C4-2B (cell line): ENCODE measurements around the gene PDCD1.

Experiments
- ZFX ChIP-seq: fragments of 450-650 bp; IDR thresholded peaks from 2 replicates; pipeline ENCODE4 v1.6.1; 2017
- TF ChIP-seq, protein P1 (sequence below): fragments of 450-650 bp; conservative IDR thresholded peaks from 2 replicates; pipeline ENCODE4 v1.5.1; 2017; ENCODE audit warnings: mild to moderate bottlenecking

DNA sequence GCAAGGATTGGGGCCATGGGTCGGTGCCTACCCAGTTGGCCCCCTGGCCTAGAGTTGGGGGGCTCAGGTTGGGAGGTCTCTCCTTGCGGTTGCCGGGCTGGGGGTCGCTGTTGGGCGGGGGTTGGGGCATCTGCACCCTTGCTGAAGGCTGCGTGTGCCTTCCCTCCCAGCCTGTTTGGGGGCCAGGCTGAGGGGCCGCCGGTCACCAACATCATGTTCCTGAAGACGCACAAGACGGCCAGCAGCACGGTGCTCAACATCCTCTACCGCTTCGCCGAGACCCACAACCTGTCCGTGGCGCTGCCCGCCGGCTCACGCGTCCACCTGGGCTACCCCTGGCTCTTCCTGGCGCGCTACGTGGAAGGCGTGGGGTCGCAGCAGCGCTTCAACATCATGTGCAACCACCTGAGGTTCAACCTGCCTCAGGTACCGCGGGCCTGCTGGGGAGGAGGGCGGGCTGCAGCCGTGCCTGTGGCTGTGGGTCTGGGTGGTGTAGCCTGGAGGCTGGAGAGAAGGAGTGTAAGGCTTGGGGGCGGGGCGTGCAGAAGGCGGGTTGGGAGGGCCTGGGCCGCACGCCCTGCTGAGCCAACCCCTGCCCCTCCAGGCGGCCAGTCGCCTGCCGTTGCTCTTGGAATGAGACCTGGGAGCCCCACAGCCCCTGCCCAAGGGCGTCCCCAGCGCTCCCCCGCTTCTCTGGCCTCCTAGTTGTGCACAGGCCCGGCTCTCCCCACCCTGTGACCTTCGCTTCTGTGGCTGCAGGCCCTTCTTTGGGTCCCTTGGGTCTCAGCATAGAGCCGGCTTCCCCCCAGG, 56.9 kb downstream of the PDCD1 start:
- TF ChIP-seq, protein P1, sequence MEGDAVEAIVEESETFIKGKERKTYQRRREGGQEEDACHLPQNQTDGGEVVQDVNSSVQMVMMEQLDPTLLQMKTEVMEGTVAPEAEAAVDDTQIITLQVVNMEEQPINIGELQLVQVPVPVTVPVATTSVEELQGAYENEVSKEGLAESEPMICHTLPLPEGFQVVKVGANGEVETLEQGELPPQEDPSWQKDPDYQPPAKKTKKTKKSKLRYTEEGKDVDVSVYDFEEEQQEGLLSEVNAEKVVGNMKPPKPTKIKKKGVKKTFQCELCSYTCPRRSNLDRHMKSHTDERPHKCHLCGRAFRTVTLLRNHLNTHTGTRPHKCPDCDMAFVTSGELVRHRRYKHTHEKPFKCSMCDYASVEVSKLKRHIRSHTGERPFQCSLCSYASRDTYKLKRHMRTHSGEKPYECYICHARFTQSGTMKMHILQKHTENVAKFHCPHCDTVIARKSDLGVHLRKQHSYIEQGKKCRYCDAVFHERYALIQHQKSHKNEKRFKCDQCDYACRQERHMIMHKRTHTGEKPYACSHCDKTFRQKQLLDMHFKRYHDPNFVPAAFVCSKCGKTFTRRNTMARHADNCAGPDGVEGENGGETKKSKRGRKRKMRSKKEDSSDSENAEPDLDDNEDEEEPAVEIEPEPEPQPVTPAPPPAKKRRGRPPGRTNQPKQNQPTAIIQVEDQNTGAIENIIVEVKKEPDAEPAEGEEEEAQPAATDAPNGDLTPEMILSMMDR = no peak
- no peak for TF ChIP-seq ZFX
